Measurements from ENCODE around the gene FUT6.
"Not testable (repeated sequence)": the region's sequence is repeated elsewhere in the genome, so short reads cannot be mapped to it uniquely, and the experiment has no call there.

The FUT6 gene

GRCh38 chr19:5857203-5858081, 17.9 kb upstream of the FUT6 start:
- no peak for DNase-seq (ENCODE audit: low read depth, low spot score)

DNA sequence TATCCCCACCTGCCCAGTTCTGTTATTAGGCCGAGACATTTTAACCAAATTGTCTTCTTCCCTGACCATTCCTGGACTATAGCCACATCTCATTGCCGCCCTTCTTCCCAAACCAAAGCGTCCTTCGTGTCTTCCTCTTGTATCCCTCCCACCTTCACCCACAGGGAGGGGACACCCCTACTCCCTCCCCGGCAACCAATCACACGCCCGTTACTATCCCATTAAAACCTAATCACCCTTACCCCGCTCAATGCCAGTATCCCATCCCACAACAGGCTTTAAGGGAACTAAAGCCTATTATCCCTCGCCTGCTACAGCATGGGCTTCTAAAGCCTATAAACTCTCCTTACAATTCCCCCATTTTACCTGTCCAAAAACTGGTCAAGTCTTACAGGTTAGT, 15.6 kb upstream of the FUT6 start:
- DNase-seq (ENCODE audit: low read depth, low spot score) = not testable (repeated sequence)

- not testable (repeated sequence) for DNase-seq (ENCODE audit: low read depth, low spot score)
These were observed 14.6 kb upstream of the FUT6 start for GRCh38 chr19:5854121-5854520.

GRCh38 chr19:5851302-5851701, 11.8 kb upstream of the FUT6 start, which contains the start of gene FUT3:
Gene FUT3, minus strand, starts transcription at chr19:5851449.
- no peak for DNase-seq (ENCODE audit: low read depth, low spot score)

- DNase-seq (ENCODE audit: low read depth, low spot score) = no peak
These were observed 11.3 kb upstream of the FUT6 start for GRCh38 chr19:5850743-5851293.

GRCh38 chr19:5850189-5850588, 10.7 kb upstream of the FUT6 start:
- DNase-seq (ENCODE audit: low read depth, low spot score) = no peak

GRCh38 chr19:5848621-5849020, 9.1 kb upstream of the FUT6 start:
- not testable (repeated sequence) for DNase-seq (ENCODE audit: low read depth, low spot score)

DNA sequence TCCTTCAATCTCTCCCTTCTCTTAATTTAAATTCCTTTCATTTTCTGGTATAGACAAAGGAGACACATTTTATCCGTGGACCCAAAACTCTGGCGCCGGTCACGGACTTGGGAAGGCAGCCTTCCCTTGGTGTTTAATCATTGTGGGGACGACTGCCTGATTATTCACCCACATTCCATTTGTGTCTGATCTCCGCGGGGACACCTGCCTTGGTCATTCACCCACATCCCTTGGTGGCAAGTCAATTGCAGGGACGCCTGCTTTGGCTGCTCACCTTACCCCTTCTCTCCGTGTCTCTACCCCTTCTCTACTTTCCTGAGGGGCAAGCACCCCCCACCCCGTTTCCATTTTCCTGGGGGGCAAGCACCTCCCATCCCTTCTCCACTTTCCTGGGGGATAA, 8.3 kb upstream of the FUT6 start:
- DNase-seq (ENCODE audit: low read depth, low spot score) = not testable (repeated sequence)

- no peak for DNase-seq (ENCODE audit: low read depth, low spot score)
These were observed 5.2 kb upstream of the FUT6 start for GRCh38 chr19:5844456-5845433.

DNA sequence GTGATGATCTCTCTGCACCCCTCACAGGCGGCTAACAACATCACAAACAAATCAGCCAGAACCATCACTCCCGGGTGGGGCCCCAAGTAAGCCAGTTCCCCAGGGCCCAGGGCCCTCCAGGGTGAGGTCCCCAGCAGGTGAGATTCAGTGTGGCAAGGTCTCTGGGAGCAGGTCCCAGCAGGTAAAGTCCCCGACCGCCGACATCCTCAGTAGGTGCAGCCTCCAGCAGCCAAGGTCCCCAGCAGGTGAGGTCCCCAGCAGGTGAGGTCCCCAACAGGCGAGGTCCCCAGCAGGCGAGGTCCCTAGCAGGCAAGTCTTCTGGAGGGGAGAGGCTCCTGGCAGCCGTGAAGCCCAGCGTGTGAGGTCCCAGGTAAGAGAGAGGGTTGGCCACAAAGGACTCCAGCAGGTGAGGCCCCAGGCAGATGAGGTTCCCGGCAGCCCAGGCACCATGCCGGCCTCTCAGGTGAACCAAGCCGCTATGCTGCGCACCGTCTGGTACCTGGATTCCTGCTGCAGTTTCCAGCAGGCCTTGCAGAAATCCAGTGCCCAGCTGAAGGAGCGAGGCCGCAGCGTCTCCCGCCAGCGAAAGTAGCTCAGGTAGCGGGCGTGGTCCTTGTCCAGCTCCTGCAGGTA, 3.9 kb upstream of the FUT6 start:
- DNase-seq (ENCODE audit: low read depth, low spot score) = no peak

DNA sequence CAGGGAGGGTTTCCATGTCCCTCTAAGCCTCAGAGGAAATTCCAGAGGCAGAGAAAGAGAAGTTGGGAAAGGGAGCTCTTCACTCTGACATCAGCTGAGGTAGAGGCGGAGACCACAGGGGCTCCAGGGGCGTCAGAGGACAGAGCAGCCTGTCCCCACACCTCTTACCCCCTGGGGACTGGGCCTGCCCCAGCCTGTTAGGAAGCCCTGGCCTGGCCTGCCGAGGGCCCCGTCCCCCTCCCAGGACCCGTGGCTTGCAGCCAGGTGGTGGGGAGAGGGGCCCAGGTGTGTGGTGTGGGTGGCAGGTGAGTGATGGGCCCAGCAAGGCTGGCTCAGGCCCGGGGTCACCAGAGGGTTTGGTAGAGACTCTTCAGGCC, 2.2 kb upstream of the FUT6 start:
- DNase-seq (ENCODE audit: low read depth, low spot score) = not testable (repeated sequence)

- no peak for DNase-seq (ENCODE audit: low read depth, low spot score)
These were observed 993 bp downstream of the FUT6 start for GRCh38 chr19:5838353-5839064.

- DNase-seq (ENCODE audit: low read depth, low spot score) = no peak
These were observed 1.6 kb downstream of the FUT6 start for GRCh38 chr19:5837761-5838352.

DNA sequence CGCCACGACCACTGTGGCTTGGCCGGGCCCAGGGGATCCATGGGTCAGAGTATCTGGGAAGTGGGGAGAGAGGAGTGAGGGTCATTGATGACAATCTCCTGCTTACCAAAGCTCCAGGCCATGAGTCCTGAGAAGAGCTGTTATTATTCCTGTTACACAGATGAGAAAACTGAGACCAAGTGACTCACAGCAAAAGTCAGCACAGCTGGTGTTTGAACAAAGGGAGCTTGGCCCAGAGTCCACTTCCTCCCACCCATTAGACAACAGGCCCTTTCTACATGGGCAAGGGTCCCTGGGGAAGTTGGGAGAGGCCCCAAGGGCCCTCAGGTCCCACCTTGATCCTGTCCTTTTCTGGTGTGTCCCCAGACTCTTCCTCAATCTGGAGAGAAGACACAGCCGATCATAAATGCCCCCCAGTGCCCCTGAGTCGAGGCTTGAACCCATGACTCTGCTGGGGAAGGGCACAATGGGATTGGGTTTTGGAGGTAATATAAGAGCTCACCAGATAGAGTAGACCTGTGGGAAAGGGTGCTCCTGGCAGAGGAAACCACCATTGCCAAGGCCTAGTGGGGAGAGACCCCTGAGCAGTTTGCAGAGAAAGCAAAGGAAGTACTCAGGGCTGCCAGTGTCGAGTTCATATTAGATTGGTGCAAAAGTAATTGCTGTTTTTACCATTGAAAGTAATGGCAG, 6.8 kb downstream of the FUT6 start:
- DNase-seq (ENCODE audit: low read depth, low spot score) = no peak

DNA sequence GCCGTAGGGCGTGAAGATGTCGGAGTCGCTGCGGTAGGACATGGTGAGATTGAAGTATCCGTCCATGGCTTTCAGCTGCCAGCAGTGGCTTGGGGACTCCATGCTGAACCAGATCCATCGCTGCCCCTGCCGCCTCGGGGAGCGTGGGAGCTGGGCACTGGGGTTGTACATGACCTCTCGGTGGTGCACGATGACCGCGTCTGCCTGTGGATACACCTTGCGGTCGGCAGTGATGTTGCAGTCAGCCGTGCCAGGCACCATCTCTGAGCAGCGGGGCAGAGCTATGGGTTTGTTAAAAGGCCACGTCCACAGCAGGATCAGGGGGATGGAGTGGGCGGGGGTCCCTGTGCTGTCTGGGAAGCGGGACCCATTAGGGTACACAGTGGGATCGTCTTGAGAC, 7.4 kb downstream of the FUT6 start:
- no peak for DNase-seq (ENCODE audit: low read depth, low spot score)

DNA sequence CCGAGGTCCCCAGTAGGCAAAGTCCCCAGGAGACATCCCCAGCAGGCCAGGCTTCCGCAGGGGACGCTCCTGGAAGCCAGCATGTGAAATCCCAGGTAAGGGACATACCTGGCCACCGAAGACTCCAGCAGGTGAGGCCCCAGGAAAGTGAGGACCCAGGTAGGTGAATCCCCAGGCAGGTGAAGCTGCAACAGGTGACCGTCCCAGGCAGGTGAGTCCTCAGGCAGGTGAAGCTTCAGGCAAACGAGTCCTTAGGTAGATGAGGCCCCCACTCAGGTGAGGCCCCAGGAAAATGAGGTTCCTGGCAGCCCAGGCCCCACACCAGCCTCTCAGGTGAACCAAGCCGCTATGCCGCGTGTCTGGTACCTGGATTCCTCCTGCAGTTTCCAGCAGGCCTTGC, 8.3 kb downstream of the FUT6 start:
- no peak for DNase-seq (ENCODE audit: low read depth, low spot score)

- no peak for DNase-seq (ENCODE audit: low read depth, low spot score)
These were observed 9.8 kb downstream of the FUT6 start for GRCh38 chr19:5829567-5830310.

DNA sequence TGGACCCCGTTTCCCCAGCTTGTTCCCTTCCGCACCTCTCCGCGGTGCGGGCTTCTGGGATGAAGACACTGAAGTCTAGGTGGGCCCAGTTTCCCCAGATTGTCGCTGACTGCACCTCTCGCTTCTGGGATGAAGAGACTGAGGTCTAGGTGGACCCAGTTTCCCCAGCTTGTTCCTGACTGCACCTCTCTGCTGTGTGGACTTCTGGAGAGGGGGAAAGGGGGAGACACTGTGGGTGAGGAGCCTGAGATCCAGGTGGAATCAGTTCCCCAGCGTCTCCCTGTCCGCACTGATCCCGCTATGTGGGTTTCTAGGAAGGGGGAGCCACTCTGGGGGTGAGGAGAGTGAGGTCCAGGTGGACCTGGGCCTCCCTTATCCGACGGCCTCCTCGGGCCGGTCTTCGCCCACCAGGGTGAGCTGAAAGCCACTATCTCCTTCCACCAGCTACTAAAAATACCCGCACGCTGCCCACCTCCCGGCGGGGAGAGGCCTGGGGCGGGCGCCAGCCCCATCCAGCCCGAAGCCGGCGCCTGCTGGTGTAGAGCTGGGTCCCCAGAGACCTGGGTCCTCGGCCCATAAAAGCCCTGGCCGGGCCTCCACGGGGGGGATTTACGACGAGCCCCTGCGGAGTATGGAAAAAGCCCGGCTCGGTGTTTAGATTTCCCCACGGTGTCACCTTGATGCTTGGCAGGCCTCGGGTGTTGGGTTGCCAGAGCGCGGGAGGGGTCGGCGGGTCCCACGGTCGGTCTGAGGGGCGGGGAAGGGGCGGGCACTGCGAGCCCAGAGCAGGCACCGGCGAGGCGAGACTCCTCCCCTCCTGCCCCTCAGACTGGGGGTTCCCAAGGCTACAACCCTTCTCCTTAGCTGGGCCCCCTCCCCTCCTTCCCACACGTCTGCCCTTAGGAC, 10.6 kb downstream of the FUT6 start:
- no peak for DNase-seq (ENCODE audit: low read depth, low spot score)

Data from iPS DF 19.7 (cell line).